Measurements from ENCODE around the gene TSPAN6. TPM values are rescaled to one million over a fixed set of nuclear protein-coding genes. Genes with fewer than 3 reads are reported as not detected.

The TSPAN6 gene
- total RNA-seq, 1 donor from 2014 or later, result not detected

DNA sequence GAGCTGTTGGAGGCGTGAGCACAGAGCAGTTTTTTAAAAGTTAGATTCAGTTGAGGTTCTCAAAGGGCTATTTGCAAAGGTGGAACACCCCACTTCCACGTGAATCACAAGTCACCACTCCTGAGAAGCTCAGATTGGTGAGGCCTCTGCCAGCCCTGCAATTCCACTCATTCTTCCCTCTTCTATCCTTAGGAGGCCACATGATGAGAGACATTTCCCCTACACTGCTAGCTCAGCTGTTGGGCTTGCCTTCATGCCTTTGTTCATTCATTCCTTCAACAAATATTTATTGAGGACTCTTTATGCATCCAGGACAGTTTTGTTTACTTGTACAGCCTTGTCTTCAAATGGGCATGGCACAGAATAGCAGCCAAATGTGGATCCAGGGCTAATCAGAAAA is 11.1 kb upstream of the TSPAN6 start:
- intact Hi-C loops (cut with micrococcal nuclease), result no loop called here

DNA sequence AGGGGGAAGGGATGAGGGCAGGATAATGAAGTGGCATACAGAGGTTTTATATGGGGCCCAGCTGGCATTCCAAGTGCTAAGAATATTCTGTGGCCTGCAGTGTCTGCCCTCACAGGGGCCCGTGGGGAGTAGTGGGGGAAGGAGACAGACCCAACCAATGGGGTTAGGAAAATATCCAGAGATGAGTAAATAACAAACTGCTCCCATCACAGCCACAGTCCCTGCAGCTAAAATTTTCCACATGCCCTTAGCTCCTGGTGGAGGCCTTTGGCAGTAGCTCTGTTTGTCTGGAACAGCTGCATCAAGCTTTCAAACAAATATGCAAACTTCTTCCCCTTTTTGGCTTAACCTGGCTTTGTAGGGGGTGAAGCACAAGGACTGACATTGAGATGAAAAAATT is 10.5 kb upstream of the TSPAN6 start:
- intact Hi-C loops (cut with micrococcal nuclease), result no loop called here

DNA sequence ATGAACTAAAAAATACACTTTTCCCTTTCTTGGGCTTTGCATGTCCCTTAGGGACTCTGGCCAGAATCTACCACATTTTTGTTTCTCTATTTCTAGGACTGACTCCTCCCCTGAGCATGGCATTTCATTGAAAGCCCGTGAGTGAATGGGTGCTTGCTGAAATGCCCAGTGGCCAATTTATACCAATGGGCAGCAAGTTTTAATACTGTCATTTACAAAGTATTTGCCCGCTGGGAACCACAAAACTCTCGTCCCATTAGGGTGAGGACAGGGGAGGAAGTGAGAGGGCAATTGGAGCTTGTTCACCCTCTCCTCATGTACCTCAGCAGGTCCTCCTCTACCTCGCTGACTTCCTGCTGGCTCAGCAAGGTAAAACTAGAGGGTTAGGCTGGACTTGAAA is 8.5 kb upstream of the TSPAN6 start:
- intact Hi-C loops (cut with micrococcal nuclease), result no loop called here

DNA sequence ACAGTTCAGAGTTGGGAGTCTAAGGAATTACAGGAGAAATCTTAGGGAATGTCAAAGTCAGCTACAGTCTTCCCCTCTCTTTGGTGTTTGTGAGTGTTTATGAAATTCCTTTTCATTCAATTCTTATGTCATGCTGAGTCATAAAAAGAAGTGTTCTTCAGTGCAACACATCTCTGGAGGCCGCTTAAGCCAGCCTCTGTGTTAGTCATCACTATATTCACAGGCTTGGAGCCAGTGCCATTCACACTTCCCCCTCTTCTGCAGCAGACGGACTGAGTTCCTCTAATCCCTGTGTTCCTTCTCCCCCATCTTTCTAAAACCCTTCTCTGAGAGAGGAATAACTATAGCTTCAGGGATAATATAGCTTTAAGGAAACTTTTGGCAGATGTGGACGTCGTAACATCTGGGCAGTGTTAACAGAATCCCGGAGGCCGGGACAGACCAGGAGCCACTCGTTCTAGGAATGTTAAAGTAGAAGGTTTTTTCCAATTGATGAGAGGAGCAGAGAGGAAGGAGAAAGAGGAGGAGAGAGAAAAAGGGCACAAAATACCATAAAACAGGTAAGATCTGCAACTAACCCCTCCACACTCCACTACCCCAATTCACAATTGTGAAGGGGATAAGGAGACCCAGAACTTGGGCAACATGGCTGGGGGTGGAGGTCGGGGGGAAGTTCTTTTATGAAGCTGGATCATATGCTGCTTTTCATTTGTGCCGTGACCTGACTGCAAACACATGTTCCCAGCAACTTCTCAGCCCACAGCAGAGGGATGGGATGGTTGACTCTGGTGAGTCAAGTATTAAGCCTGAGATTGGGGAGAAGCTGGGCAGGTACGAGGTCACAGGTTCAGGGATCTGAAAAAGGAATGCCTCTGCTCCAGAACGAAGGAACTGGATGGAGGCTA is 7.6 kb upstream of the TSPAN6 start, which contains the start of gene SRPX2:
SRPX2 (plus strand) TSS at position 244 of the 905 bp plus-strand sequence. CDS start 2,124 bp downstream, outside the sequence.
- intact Hi-C loops (cut with micrococcal nuclease), result no loop called here

DNA sequence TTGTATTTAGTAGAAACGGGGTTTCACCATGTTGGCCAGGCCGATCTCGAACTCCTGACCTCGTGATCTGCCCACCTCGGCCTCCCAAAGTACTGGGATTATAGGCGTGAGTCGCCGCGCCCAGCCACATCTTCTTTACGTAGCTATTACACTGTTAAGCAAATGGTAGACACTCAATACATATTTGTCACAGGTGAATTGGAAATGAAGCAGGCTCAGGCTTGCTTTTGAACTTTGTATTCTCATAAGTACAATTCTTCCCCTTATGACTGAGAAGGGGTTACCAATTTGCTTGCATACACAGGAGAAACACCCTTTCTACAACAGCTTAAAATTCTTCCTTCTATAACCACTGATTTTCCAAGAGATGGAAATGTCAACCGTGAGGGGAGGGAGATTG is 6.6 kb upstream of the TSPAN6 start:
- intact Hi-C loops (cut with micrococcal nuclease), result no loop called here

DNA sequence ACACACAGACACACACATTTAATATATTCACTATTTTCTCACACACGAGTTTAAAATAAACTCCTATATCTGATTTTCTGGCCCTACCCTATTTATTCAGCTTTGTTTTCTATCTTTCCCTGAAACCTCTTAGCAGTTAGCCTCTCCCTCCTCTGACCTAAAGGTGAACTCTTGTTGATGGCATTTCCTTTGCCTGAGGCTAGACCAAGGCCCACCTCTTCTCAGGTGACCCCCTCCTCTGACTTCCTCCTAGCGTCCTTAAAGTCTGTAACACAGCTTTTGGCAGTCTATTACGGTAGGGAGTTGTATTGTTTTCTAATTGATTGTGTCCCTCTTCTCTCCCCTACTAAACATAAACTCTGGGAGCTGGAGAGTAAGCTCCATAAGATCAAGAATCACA is 5.7 kb upstream of the TSPAN6 start:
- intact Hi-C loops (cut with micrococcal nuclease), result no loop called here

DNA sequence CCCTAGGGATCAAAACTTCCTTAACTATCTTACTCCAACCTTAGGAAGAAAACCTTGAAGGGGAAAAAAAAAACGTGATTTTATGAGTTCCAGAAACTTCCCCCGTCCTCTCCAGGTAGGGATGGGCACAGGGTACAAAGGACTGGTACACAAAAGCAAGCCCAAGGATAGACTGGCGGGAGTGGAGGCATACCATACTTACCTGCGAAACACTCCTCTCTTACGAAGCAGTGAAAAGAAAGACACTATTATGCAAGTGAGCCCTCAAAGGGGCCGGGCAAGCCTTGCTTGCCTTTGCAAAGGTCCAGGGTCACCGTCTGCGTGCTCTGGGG is 651 bp downstream of the TSPAN6 start:
- intact Hi-C loops (cut with micrococcal nuclease), result loop anchor here (1.0 kb wide), 1 partner anchor 124 kb away; no protein-coding TSS in a partner anchor

DNA sequence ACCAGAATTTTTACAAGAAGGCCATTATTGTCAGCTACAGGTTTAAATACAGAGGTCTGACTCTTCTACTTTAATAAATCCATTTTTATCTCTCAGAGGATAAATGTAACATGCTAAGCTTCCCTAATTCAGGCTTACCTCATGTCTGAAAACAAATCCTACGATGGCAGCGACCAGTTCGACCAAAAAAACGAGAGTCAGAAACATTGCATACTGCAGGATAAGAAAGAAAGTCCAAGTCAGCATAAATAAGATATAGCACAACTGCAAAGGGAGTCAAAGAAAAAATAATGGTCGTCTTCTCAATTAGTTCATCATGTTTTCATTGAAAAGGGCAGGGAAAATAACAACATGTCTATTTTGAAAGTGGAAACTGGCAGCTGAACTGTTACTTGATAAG is 1.6 kb downstream of the TSPAN6 start:
- intact Hi-C loops (cut with micrococcal nuclease), result no loop called here

DNA sequence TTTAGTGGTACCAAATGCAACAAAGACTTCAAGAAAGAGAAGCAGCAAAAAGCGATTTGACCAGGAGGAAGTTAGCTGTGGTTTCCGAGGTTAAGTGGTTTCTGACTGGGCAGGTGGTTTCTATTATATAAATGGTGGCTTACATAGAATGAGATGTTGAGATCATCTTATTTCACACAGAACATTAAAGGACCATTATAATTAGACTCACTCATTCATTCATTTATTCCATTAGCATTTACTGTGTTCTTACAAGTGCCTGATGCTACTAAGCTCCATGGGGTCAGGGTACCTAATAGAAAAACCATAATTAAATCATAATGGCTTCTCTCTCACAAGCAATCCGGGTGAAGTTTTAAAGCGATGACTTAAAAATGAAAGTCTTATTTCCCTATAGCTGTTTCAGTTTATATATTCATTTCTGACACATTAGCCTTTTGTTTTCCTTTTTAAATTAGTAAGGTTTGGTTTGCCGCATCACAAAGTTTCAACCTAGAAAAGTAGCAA is 10.6 kb downstream of the TSPAN6 start:
- intact Hi-C loops (cut with micrococcal nuclease), result no loop called here

DNA sequence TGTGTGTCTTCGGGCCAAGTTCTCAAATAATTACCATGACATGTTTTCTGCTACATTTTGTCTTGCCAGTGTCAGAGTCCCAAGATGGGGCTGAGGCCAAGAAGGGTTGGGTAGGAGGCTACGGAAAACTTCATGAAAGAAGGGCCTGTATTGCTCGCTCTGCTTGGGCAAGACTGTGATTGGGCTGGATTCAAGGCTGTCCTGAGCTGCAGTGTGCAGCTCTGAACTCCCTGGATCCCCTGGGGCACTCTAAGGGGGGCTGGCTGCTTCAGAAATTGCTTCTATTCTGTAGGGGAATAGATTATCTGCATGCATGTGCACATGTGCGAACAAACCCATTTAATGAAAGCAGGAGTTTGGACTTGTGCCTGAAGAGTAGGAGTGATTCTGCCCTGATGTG is 13.6 kb downstream of the TSPAN6 start:
- intact Hi-C loops (cut with micrococcal nuclease), result no loop called here

DNA sequence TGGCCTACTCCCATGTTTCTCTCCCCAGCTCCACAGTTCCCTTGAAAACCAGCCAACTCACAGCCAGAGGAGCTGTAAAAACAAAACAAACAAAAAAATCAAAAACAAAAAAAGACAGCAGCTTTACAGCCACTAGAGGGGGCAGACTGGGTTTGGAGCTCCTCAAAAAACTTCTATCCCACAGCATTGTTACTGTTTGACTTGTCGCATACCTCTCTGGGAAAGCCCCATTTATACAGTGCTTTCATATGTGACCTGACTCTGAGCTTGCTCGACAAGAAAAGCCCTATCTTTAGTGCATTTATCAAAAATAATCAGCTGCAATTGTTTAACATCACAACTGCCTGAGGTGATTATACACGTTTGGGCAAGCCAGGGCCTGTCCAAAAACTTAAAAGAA is 21.6 kb downstream of the TSPAN6 start:
- intact Hi-C loops (cut with micrococcal nuclease), result no loop called here

DNA sequence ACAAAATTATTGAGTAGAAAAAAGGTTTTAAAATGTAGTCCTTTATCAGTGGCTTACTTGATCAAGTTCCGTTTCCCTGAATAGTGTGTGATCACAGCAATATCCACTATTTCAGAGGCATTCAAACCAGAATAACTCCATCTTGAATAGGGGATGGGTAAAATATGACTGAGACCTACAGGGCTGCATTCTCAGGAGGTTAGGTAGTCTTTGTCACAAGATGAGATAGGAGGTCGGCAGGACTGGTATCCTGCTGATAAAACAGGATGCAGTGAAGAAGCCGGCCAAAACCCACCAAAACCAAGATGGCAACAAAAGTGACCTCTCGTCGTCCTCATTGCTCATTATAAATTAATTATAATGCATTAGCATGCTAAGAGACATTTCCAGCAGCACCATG is 24.7 kb downstream of the TSPAN6 start:
- intact Hi-C loops (cut with micrococcal nuclease), result no loop called here

DNA sequence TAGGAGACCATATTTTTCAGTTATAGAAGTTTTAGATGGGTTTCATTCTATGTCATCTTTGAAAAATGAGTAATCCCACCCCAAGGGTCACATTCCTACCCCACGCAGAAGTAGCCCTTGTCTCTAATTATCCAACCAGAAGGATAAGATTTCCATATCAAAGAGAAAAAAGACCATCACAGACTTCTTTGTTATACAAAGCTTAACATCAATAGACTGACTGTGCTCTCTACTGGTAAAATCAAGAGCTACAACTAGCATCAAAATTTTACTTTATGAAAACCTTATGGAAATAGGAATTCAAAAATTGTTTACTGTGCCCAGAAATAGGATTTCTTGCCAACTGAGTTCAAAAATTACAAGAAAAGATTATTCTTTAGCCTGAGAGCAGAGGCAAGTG is 27.0 kb downstream of the TSPAN6 start:
- intact Hi-C loops (cut with micrococcal nuclease), result no loop called here

DNA sequence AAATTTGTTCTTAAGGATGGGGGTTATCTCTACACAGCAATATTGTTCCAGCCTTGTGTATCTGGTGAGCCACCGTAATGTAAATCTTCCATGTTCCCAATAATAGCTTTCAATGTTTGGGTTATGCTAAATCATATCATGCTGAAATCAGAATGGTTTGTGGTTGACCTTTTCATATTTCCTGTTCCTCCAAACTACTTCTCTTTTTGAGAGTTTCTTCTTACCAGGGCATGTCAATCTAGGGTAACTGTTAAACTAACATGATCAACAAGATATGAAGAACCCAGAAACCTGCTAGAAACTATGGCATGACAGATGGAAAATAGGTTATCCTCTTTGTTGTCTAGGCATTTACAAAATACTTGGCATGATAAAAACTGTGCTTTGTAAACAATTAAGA is 29.9 kb downstream of the TSPAN6 start:
- intact Hi-C loops (cut with micrococcal nuclease), result no loop called here

DNA sequence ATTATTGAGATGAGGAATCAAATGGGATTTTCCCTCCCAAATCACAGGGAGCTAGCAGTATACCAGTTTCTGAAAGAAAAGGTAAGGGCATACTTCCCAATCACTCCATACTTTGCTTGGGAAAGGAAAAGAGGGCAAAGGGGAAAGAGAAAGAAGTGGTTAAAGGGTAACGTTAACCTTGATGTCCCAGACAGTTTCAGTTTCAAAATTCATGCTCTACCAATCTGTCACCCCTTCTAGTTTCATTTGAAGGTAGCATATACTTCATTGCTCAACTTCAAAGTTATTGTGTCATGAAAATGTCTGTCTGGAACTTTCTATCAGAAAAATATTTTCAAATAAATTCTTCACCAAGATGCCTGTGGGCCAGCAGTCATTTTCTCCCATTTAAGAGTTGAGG is 35.8 kb downstream of the TSPAN6 start:
- intact Hi-C loops (cut with micrococcal nuclease), result no loop called here

DNA sequence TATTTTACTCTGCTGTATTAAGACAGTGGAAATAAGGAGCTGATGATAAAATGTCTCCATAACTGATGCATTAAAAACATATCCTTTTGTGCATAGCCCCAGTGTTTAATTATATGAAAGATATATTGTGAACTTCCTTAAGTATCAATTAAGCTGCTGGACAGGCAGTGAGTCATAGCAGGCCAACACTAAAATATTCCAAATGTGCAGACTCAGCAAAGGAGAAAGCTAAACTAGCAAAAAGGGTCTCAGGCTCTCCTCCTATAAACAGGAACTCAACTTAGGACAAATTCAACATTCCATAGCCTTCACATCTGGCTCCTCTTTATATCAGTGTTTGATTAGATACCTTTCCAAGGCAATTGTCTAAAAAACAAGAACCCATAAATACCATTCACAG is 36.3 kb downstream of the TSPAN6 start:
- intact Hi-C loops (cut with micrococcal nuclease), result no loop called here

DNA sequence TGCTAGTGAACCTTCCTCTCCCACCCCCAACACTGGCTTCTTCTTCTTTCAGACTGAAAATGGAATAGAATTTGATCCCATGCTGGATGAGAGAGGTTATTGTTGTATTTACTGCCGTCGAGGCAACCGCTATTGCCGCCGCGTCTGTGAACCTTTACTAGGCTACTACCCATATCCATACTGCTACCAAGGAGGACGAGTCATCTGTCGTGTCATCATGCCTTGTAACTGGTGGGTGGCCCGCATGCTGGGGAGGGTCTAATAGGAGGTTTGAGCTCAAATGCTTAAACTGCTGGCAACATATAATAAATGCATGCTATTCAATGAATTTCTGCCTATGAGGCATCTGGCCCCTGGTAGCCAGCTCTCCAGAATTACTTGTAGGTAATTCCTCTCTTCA is 37.1 kb downstream of the TSPAN6 start:
- intact Hi-C loops (cut with micrococcal nuclease), result no loop called here

DNA sequence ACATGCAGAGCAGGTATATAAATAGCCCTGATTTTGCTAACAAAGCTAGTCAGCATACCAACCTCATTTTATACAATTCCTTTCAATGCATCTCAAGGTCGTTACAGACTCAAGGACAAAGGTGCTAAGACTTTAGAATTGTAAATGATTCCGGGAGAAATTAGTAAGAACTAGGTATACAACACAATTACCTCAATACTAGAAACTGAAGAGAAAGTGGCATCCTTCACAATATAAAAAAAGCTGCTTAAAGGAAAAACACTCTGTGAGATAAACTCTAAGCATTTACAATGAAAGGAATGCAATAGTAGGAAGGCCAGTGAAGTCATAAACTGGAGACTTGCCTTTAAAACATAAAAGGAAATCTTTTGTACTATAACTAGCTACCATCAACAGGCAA is 40.0 kb downstream of the TSPAN6 start:
- intact Hi-C loops (cut with micrococcal nuclease), result no loop called here

DNA sequence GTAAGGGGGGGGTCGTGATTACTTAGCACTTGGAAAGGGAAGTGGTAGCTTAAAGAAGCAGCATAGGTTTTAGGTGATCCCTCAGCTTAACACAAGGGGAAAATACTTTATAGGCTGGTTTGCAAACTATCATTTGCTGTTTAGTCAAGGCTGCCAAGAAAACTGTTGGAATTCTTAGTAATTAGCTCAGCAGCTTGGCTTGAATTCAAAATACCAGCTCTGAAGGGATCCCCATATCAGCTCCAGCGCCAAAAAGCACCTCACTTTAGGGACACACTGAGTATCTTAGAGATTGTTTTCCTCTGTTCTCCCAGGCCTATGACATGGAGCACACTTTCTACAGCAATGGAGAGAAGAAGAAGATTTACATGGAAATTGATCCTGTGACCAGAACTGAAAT is 43.0 kb downstream of the TSPAN6 start:
- intact Hi-C loops (cut with micrococcal nuclease), result no loop called here

DNA sequence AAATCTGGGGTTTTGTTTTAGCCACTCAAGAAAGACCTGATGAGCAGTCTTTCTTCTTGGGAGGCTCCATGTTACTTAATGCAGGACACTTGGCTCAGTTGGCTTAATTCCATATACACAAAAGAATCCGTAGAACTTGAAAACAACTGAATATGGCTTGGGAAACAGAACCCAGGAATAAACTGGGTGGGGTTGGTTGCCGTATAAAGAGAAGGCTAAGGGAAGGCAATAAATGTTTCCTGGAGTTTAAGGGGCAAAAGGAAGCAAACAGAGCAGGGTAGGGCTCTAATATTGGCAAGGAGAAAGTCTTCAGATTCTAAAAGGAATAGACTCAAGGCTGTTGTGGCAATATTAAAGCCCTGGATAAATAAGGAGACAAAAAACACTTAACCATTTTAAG is 43.5 kb downstream of the TSPAN6 start:
- intact Hi-C loops (cut with micrococcal nuclease), result no loop called here

DNA sequence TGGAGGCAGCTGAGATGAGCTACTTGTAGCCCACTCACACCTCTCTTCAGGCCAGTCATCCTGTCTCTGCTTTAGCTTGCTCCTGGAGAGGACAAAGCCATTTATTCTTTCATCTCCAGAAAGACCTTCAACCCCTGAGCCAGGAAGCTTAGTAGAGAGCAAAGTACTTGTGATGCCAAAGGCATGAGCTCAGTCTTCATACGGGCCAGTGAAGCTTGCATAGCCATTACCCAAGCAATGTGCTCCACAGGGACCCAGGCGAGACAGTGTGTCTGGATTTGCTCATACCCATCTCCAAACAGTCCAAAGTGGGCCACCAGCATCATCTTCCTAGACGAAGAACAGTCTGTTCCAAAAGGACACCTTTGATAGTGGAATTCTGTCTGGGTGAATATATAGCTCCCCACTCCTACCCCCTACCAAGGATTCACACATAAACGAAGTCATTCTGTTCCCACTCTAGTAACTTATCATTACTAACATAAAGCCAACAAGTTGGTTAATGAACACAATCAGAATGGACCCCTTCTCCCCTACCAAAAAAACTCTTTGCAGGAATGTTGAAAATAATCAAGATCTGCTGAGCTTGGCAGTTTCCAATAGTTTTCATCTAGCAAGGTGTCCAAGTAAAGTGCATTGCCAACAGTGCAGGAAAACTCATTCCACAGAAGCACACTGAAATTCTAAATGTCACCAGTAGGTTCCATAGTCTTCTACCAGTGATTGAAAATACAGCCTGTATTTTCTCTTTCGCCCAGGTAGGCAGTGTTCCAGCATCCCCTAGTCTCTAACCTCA is 45.2 kb downstream of the TSPAN6 start:
- intact Hi-C loops (cut with micrococcal nuclease), result no loop called here

DNA sequence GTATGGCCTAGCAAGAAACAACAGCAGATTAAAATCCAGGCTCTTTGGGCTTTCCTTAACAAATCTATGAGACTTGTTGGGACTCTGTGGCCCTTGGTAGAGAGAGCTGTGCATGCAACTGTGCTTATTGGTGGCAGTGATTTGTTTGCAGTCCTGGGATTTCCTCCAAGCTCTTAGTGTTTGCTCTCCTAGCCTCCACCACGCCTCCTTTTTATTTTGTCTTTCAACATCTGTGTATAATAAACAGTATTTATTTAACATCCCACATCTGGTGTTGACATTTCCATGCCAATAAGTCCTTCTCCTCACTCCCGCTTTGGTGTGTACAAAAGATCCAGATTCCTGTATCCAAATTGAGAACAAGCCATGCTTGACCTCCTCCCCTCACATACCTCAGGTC is 48.7 kb downstream of the TSPAN6 start:
- intact Hi-C loops (cut with micrococcal nuclease), result no loop called here
